KOPT-K1 (cell line): ENCODE measurements around the gene JOSD2.

Experiments
- H3K27ac ChIP-seq: fragments of 200-600 bp; sonication (generic); 2 replicates; pipeline ENCODE4 v1.5.1; 2016; ENCODE audit warnings: antibody characterized with exemption, mild to moderate bottlenecking, low read depth, low read length; ENCODE audit not compliant: poor library complexity, severe bottlenecking
- H3K36me3 ChIP-seq: fragments of 200-600 bp; sonication (generic); 2 replicates; pipeline ENCODE4 v1.5.1; 2017; ENCODE audit warnings: antibody characterized with exemption, mild to moderate bottlenecking, low read length, moderate library complexity; ENCODE audit not compliant: insufficient read depth
- H3K9me3 ChIP-seq: fragments of 200-600 bp; sonication (generic); 2 replicates; pipeline ENCODE4 v1.5.1; 2017; ENCODE audit warnings: antibody characterized with exemption, low read length, mild to moderate bottlenecking; ENCODE audit not compliant: insufficient read depth, poor library complexity, severe bottlenecking

JOSD2 gene

GRCh38 chr19:50549927-50550593 is 39.1 kb upstream of the JOSD2 start:
- H3K9me3 ChIP-seq = no peaks in the 10 kb centered on the region
- no peaks in the 10 kb centered on the region for H3K36me3 ChIP-seq

GRCh38 chr19:50549059-50549926 is 38.3 kb upstream of the JOSD2 start:
- Histone ChIP-seq H3K27ac (no peak overlapping the region), H3K36me3 (no peaks in the 10 kb centered on the region), H3K9me3 (no peaks in the 10 kb centered on the region)

More at GRCh38 chr19:50549927-50550593, 39.1 kb upstream of the JOSD2 start:
- no peak overlapping the region for H3K27ac ChIP-seq

GRCh38 chr19:50548191-50549058 is 37.4 kb upstream of the JOSD2 start:
- Histone ChIP-seq H3K9me3 (no peaks in the 10 kb centered on the region), H3K27ac (no peak overlapping the region), H3K36me3 (no peaks in the 10 kb centered on the region)

GRCh38 chr19:50547385-50548190 is 36.6 kb upstream of the JOSD2 start:
- Histone ChIP-seq H3K36me3 (no peaks in the 10 kb centered on the region), H3K27ac (no peak overlapping the region), H3K9me3 (no peaks in the 10 kb centered on the region)

GRCh38 chr19:50546527-50547221 is 35.7 kb upstream of the JOSD2 start:
- Histone ChIP-seq H3K27ac (no peak overlapping the region), H3K9me3 (no peaks in the 10 kb centered on the region), H3K36me3 (no peaks in the 10 kb centered on the region)

GRCh38 chr19:50542943-50543342 is 32.0 kb upstream of the JOSD2 start:
- Histone ChIP-seq H3K9me3 (no peaks in the 10 kb centered on the region), H3K27ac (no peak overlapping the region)

GRCh38 chr19:50537769-50538230 is 26.8 kb upstream of the JOSD2 start:
- H3K9me3 ChIP-seq = peaks cover 9% of the 10 kb centered on the region
- H3K36me3 ChIP-seq = no peaks in the 10 kb centered on the region

More at GRCh38 chr19:50542943-50543342, 32.0 kb upstream of the JOSD2 start:
- H3K36me3 ChIP-seq = no peaks in the 10 kb centered on the region

GRCh38 chr19:50537306-50537685 is 26.3 kb upstream of the JOSD2 start:
- Histone ChIP-seq H3K9me3 (peaks cover 15% of the 10 kb centered on the region), H3K27ac (no peak overlapping the region), H3K36me3 (no peaks in the 10 kb centered on the region)

More at GRCh38 chr19:50537769-50538230, 26.8 kb upstream of the JOSD2 start:
- no peak overlapping the region for H3K27ac ChIP-seq

GRCh38 chr19:50536662-50537305 is 25.8 kb upstream of the JOSD2 start:
- Histone ChIP-seq H3K9me3 (peaks cover 17% of the 10 kb centered on the region), H3K36me3 (no peaks in the 10 kb centered on the region), H3K27ac (no peak overlapping the region)

GRCh38 chr19:50535672-50536187 is 24.7 kb upstream of the JOSD2 start:
- Histone ChIP-seq H3K36me3 (no peaks in the 10 kb centered on the region), H3K27ac (no peak overlapping the region), H3K9me3 (peaks cover 17% of the 10 kb centered on the region)

GRCh38 chr19:50534478-50534877 is 23.5 kb upstream of the JOSD2 start:
- Histone ChIP-seq H3K9me3 (peaks cover 17% of the 10 kb centered on the region), H3K36me3 (no peaks in the 10 kb centered on the region), H3K27ac (no peak overlapping the region)

- Histone ChIP-seq H3K9me3 (peaks cover 17% of the 10 kb centered on the region), H3K27ac (no peak overlapping the region), H3K36me3 (no peaks in the 10 kb centered on the region)
These were observed 22.0 kb upstream of the JOSD2 start for GRCh38 chr19:50532952-50533351.

GRCh38 chr19:50531171-50531612 is 20.2 kb upstream of the JOSD2 start:
- H3K9me3 ChIP-seq = peaks cover 17% of the 10 kb centered on the region
- no peak overlapping the region for H3K27ac ChIP-seq
- no peaks in the 10 kb centered on the region for H3K36me3 ChIP-seq
